ENCODE results near the gene HIGD2B.
"Not testable (repeated sequence)": the region's sequence is repeated elsewhere in the genome, so short reads cannot be mapped to it uniquely, and the experiment has no call there.

HIGD2B gene

GRCh38 chr15:72676838-72677237 lies 9.1 kb downstream of the HIGD2B start:
- no peak for DNase-seq (ENCODE audit: low read depth)

DNA sequence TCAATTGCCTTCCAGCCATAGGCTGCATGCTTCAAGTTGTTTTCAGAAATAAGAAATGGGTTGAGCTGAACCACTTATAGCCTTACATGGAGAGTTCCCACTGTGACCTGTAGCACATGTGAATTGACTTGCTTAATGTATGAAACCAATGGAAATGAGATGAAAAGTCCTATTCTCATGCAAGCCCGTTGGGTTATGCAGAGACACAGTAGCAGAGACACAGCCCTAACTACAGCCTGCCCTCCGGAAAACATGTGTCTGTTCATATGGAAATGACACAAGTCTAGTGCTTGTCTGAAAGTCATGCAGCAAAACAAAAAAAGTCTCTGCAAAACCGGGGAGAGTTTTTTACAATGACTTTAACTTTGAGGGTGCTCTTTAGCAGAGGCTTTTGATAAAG lies 14.5 kb downstream of the HIGD2B start:
- no peak for DNase-seq (ENCODE audit: low read depth)

DNA sequence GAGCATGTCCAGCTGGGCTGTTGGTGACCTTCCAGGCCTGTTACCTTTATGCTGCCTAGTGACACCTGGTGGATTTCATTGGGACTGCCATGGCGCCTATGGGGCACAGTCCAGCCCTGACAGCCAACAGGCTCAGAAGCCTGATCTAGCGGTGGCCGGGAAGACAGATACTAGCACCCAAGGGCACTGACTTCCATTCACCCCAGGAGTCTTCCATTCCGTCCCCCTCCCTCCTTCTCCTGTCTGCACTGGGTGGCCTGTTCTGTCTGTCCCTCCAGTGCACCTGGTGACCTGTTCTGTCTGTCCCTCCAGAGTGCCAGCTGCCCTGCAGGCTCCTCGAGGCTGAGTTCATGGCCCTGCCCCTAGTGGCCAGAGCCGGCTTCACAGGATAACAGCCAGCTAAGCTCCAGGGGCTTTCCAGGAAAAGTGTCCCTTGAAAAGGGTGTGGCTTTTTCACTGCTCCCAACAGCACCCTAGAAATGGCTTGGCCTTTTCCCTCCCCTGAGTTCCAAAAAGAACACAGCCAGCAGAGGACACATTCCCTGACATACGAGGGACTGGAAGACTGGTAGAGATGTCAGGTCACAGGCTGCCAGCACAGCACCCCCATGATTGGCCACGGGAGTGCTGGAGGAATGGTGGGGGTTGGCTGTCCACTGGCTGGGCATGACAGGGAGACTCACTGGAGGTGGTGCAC lies 15.2 kb downstream of the HIGD2B start:
- peak; percentile 58 for DNase-seq (ENCODE audit: low read depth)

DNA sequence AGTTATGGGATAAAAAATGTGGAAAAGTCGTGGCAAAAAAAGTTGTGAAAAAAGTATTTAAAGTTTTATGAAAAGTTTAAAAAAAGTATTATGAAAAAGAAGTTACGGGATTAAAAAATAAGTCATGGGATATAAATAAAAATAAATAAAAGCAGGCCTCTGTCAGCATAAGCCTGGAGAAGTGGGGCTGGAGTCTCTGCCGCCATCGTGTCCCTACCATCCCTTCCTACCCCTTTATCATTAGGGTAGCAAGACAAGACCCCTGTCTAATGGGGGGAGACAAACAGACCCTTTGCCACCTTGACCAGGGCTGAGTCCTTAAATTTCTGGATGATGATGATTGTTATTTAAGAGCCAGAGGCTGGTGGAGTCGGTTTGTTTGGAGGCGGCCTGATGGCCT lies 16.2 kb downstream of the HIGD2B start:
- not testable (repeated sequence) for DNase-seq (ENCODE audit: low read depth)

GRCh38 chr15:72665706-72666105 lies 20.3 kb downstream of the HIGD2B start:
- not testable (repeated sequence) for DNase-seq (ENCODE audit: low read depth)

- DNase-seq (ENCODE audit: low read depth) = not testable (repeated sequence)
These were observed 22.1 kb downstream of the HIGD2B start for GRCh38 chr15:72663931-72664330.

DNA sequence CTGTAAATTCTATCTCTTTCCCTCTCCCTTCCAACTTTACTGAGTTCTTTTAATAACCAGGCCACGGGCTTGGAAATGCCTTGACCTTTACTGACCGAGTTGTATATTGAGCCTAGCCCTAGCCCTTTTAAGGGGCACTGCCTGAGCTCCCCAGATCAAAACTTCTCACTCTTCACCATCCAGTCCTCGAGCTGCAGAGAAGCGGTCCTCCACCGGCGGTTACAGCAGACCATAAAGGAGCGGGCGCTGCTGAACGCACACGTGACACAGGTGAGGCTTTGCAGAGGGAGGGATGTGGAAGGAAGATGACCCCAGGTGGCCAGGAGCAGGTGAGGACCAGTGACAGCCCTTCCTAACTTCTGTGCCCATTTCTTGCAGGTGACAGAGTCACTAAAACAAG lies 24.9 kb downstream of the HIGD2B start:
- not testable (repeated sequence) for DNase-seq (ENCODE audit: low read depth)

DNA sequence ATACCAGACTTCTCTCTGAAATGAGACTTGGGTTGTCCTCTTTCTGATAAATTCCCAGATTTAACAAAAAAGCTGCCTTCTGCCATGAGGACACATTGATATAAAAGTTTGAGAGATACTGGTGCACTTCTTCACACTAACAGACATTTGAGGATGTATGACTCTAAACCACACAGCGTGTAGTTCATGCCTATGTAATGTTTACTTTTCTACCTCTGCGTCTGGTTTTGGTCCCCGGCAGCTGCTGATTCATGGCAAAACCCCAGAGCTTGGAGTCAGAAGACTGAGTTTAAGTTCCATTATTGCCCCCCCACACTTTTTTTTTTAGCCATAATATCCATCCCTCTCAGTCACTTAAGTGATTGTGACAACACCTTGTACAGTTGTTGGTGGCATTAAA lies 30.0 kb downstream of the HIGD2B start:
- not testable (repeated sequence) for DNase-seq (ENCODE audit: low read depth)

DNA sequence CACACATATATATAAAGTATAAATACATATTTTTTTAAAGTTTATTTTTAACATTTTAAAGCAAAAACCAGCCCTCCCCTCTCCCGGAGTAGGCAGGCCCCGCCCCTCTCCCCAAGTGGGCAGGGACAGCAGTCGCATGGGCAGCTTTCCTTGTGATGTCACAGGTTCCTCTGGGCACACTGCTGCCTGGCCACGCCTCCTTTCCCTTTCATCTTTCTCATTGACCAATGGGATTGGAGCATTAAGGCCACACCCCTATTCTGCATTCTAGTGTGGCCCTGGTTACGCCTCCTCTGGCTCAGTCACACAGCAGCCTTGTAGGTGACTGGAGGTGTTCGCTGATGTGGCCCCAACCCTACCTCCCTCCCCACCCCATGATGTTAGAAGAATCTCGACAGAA lies 31.6 kb downstream of the HIGD2B start, which contains the start of gene GOLGA6B:
Gene GOLGA6B (plus strand): TSS at position 301 of the 400 bp plus-strand sequence. CDS start 41 bp downstream, at position 342.
- DNase-seq (ENCODE audit: low read depth) = not testable (repeated sequence)

GRCh38 chr15:72648631-72649253 lies 37.2 kb downstream of the HIGD2B start:
- DNase-seq (ENCODE audit: low read depth) = not testable (repeated sequence)

DNA sequence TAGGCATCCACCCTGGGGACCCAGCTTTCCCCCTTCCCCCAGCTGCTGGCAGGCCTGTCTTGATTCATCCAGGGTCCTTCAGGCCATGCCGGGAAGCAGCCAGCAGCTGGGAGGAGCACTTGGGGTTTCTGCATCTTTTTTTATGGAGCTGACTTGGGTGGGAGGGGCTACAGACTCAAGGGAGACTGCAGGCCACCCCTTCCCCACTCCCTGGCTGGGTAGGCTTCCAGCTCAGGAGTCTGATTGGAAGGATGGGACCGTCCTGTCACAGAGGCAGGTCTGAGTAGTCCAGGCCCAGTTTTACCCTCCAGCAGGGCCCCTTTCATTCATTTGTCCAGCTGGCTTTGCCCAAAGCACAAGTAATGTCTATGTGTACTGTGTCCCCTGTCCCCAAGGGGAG lies 43.7 kb downstream of the HIGD2B start:
- not testable (repeated sequence) for DNase-seq (ENCODE audit: low read depth)

DNA sequence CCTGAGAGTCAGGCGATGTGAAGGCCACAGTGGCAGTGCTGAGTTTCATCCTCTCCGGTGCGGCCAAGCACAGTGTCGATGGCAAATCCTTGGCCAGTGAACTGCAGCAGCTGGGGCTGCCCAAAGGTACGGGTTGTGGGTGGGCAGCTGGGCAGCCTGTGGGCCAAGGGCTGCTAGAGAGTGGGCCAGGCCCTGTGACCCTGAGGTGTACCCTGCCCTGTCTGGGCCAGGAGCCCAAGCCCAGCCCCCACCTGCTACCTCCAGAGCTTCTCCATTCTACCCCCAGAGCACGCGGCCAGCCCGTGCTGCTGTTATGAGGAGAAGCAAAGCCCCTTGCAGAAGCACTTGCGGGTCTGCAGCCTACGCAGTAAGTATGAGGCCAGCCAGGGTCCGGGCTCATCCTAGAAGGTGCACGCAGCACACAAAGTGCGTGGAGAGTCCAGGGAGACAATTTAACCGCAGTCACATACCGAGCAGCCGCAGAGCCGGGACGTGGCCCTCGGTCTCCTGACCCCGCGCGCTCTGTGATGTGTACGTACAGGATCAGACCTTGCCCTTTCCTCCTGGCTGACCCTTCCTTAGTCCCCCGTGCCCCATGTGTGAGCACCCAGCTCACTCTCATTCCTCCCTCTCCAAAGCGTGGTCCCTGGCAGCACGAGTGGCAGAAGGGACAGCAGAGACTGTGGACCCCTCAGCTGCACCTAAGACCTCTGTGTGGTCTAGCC lies 46.1 kb downstream of the HIGD2B start:
- not testable (repeated sequence) for DNase-seq (ENCODE audit: low read depth)

DNA sequence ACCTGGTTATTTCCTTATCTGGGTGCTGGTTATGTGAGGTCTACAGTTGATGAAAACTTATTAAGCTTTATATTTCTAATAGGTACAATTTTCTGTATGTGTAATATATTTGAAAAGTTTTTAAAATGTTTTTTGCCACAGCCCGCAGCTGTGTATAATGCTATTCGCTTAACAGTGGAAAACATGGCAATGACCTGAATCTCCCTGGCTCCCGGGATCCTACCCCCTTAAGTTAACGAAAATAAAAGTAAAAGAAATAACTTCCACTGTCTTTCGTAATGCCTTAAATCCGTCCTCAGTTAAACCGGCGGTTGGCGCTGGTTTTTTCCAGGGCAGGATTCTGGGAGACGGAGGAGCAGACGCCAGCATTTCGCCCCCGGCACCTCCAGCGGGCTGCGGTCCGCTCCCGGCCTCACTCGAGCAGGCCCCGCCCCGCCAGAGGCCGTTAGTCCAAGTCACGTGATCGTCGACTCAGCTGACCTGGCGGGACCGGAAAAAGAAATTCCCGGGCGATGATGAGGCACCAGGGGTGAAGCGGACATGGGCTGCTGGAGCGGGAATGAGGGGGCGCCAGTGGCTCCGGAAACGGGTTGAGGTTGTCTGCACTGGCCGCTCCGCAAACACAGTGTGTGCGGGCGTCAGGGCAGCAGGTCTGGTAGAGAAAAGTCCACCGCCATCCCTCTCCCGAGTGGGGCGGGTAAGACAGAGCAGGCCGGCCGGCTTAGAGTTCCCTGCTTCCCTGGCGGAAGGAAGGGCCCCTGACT lies 49.3 kb downstream of the HIGD2B start:
- DNase-seq (ENCODE audit: low read depth) = peak; percentile 34

DNA sequence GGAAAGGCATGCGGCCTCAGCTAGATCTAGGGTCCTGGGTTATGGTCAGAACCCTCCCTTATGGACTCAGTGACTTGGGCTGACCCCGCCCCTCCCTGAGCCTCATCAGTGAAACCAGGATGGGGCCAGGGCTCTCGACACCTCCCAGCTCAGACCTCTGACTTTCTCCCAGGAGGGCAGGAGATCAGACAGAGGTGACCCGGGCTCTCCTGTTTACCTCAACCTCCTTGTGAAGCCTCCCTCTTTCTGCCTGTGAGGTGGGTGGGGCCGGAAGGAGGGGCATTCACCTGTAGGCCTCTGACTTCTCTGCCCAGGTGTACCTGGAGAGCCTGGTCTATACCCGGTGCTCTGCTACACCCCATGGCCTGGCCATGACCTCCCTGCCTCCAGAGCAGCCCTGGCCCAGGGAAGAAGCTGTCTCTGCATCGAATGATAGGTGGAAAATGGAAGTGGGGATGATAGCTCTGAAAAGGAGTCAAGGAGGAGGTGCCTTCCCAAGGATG lies 56.9 kb downstream of the HIGD2B start:
- DNase-seq (ENCODE audit: low read depth) = not testable (repeated sequence)

DNA sequence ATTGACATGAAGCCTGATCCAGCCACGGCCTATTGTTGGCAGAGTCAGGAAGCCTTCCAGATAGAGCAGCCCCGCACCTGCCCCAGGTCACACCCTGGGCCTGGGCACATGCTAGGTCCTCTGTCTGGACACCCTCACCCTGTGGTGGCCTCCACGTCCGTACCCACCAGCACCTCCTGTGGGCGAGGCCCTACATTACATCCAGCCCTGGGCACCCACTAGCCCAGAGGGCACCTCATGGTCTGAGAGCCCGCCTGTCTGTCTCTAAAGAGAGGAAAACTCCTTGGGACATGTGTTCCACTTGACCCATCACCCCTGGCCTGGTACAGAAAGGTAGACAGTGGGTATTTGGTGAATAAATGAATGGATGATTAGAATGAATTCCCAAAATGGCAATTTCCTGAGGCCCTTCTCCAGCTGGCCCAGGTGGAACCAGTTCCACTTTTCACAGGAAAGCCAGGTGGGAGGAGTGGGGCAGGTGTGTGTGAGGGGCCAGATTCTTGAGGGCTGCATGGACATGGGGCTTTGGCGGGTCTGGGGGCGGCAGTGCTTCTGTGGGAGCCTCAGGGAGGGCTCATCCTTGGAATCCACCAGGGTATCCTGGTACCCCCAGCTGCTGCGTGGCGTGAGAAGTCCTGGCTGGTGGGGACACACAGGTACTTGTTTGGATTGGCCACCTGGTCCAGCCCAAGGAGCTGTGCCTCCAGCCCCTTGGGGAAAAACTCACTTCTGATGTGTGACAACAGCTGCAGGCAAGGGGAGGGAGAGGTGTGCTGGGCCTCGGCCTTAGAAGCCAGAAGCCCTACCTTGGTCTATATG lies 57.5 kb downstream of the HIGD2B start:
- DNase-seq (ENCODE audit: low read depth) = not testable (repeated sequence)

- DNase-seq (ENCODE audit: low read depth) = not testable (repeated sequence)
These were observed 59.8 kb downstream of the HIGD2B start for GRCh38 chr15:72626153-72626552.

Measured in T follicular helper cell (primary cell).